PC-3 (cell line): ENCODE data around the gene CSNK2A1.

Experiments
- EZH2 ChIP-seq: fragments of 300-600 bp; sonication (generic); IDR thresholded peaks from one replicate; pipeline ENCODE4 v1.6.1; 2017; ENCODE audit warnings: antibody characterized with exemption, mild to moderate bottlenecking, low read length; ENCODE audit not compliant: unreplicated experiment
- TF ChIP-seq, protein P1 (sequence below): fragments of 300-600 bp; sonication (generic); conservative IDR thresholded peaks from 2 replicates; pipeline ENCODE4 v1.5.1; 2017; ENCODE audit warnings: antibody characterized with exemption, low read depth, mild to moderate bottlenecking, low read length

DNA sequence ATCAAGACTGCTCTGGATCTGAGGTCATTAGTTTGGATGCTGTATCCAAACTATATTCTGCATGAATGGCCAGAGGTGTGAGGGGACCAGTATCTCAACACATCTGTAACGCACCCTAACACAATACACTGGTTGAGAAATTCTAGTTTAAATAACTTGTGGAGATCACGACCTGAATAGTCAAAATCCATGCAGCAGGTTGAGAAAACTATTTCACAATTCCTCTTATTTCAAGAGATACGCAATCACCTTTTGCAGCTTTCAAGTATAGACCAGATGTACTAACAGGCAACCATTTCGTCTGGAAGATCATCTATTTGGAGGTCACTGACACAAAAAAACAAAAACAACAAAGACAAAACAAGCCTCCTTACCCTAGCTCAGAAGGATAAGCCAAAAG is 11.1 kb downstream of the CSNK2A1 start:
- TF ChIP-seq, protein P1, sequence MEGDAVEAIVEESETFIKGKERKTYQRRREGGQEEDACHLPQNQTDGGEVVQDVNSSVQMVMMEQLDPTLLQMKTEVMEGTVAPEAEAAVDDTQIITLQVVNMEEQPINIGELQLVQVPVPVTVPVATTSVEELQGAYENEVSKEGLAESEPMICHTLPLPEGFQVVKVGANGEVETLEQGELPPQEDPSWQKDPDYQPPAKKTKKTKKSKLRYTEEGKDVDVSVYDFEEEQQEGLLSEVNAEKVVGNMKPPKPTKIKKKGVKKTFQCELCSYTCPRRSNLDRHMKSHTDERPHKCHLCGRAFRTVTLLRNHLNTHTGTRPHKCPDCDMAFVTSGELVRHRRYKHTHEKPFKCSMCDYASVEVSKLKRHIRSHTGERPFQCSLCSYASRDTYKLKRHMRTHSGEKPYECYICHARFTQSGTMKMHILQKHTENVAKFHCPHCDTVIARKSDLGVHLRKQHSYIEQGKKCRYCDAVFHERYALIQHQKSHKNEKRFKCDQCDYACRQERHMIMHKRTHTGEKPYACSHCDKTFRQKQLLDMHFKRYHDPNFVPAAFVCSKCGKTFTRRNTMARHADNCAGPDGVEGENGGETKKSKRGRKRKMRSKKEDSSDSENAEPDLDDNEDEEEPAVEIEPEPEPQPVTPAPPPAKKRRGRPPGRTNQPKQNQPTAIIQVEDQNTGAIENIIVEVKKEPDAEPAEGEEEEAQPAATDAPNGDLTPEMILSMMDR: no peak
- TF ChIP-seq EZH2: no peak
